CD4-positive, alpha-beta memory T cell (primary cell): Measurements from ENCODE around the gene EXOC1L. TPM values are rescaled to one million over a fixed set of nuclear protein-coding genes. Genes with fewer than 3 reads are reported as not detected.
A peak's percentile ranks its signal among the peaks of the same experiment; 100 is the strongest.

Source experiments
- CTCF ChIA-PET: fragments of 350-600 bp; sonication (Branson Sonifier 250); formaldehyde crosslinking; loops from one replicate; lab custom pipeline; 2021; ENCODE audit warnings: inconsistent platforms; ENCODE audit not compliant: partially characterized antibody; lab: Charles Lee
- POLR2A ChIA-PET: fragments of 350-600 bp; sonication (Branson Sonifier 250); formaldehyde crosslinking; loops from one replicate; lab custom pipeline; 2021; ENCODE audit not compliant: partially characterized antibody; lab: Charles Lee
- DNase-seq, 5 donors: peaks; one replicate each; pipeline versions ENCODE4 v3.0.0 to v3.0.0-alpha.2; 2020 to 2022; ENCODE audit warnings: mixed read lengths in 1 of 5
- H3K27ac ChIP-seq: one replicate; pipeline ENCODE4 v1.7.0; 2013; ENCODE audit warnings: low read depth, low read length
- H3K27me3 ChIP-seq: 2 replicates; pipeline ENCODE4 v1.7.0; 2013; ENCODE audit warnings: mild to moderate bottlenecking, low read length, moderate library complexity; ENCODE audit not compliant: insufficient read depth
- H3K36me3 ChIP-seq: 2 replicates; pipeline ENCODE4 v1.7.0; 2013; ENCODE audit warnings: mild to moderate bottlenecking, low read length, moderate library complexity; ENCODE audit not compliant: insufficient read depth
- H3K4me1 ChIP-seq: 2 replicates; pipeline ENCODE4 v1.7.0; 2013; ENCODE audit warnings: mild to moderate bottlenecking, low read length, moderate library complexity; ENCODE audit not compliant: insufficient read depth
- H3K4me3 ChIP-seq, 2 donors: one replicate each; pipeline ENCODE4 v1.7.0; 2013; ENCODE audit warnings: low read length in 2 of 2, mild to moderate bottlenecking in 1 of 2
- H3K9me3 ChIP-seq, 2 donors: one replicate each; pipeline ENCODE4 v1.7.0; 2013; ENCODE audit warnings: low read length in 2 of 2, control low read depth in 1 of 2; ENCODE audit not compliant: control insufficient read depth in 1 of 2
- H3K27ac Mint-ChIP-seq, 7 donors: one replicate each; pipeline ENCODE4 v1.8.0; 2020 to 2021; ENCODE audit warnings: mixed read lengths in 7 of 7, mild to moderate bottlenecking in 6 of 7, inconsistent platforms in 3 of 7, moderate library complexity in 3 of 7
- H3K27me3 Mint-ChIP-seq, 2 donors: one replicate each; pipeline ENCODE4 v1.8.0; 2020 to 2021; ENCODE audit warnings: mixed read lengths in 2 of 2
- H3K36me3 Mint-ChIP-seq, 2 donors: one replicate each; pipeline ENCODE4 v1.8.0; 2020 to 2021; ENCODE audit warnings: mixed read lengths in 2 of 2, inconsistent platforms in 1 of 2, mild to moderate bottlenecking in 1 of 2
- H3K4me1 Mint-ChIP-seq, 4 donors: one replicate each; pipeline ENCODE4 v1.8.0; 2020 to 2021; ENCODE audit warnings: mixed read lengths in 4 of 4, mild to moderate bottlenecking in 1 of 4
- H3K4me3 Mint-ChIP-seq, 8 donors: one replicate each; pipeline ENCODE4 v1.8.0; 2020 to 2021; ENCODE audit warnings: mixed read lengths in 8 of 8, mild to moderate bottlenecking in 7 of 8, moderate library complexity in 6 of 8, inconsistent platforms in 3 of 8
- H3K9me3 Mint-ChIP-seq, 8 donors: one replicate each; pipeline ENCODE4 v1.8.0; 2020 to 2021; ENCODE audit warnings: mixed read lengths in 8 of 8, mild to moderate bottlenecking in 5 of 8, inconsistent platforms in 3 of 8, moderate library complexity in 1 of 8
- intact Hi-C: fragments of 100-400 bp; cut with micrococcal nuclease; formaldehyde crosslinking; loops from one replicate; pipeline ENCODE4 v1.15.1; 2023
- polyA plus RNA-seq, 2 donors: library from polyadenylated mRNA; unstranded; fragments of 300-500 nt; fragmentation: Illumina TruSeq; gene quantifications; one replicate each; pipeline ENCODE4 v1.2.3, GENCODE V29; 2021
- total RNA-seq, 2 experiments: library from RNA; stranded (reverse); gene quantifications; one replicate each; pipeline ENCODE4 v1.2.3, GENCODE V29; 2021

EXOC1L gene
- total and polyA plus RNA-seq, 4 experiments from 2014 or later = not detected

- H3K4me3 ChIP-seq = no peak overlapping the region
- no peak overlapping the region for H3K27ac ChIP-seq
- peaks cover 12 to 24% (median 16%) of the 10 kb centered on the region in 4 donors for H3K4me1 Mint-ChIP-seq
- ChIA-PET POLR2A (no interaction called here), CTCF (no interaction called here)
- no peaks in the 10 kb centered on the region for H3K27me3 ChIP-seq
- no peak overlapping the region for H3K4me3 Mint-ChIP-seq
- no peaks in the 10 kb centered on the region for H3K27me3 Mint-ChIP-seq
- H3K4me1 ChIP-seq = peaks cover 16% of the 10 kb centered on the region
- no peaks in the 10 kb centered on the region for H3K9me3 ChIP-seq
- no peaks in the 10 kb centered on the region for H3K9me3 Mint-ChIP-seq
- peaks cover 3% of the 10 kb centered on the region for H3K36me3 ChIP-seq
- peaks cover 33 to 40% of the 10 kb centered on the region in 2 donors for H3K36me3 Mint-ChIP-seq
- intact Hi-C loops = loop anchor here (10.0 kb wide), 1 partner anchor 675 kb away; no protein-coding TSS in a partner anchor
- no peak overlapping the region for H3K27ac Mint-ChIP-seq
- no peak for DNase-seq
Observed at GRCh38 chr4:55859711-55860110, 40.1 kb downstream of the EXOC1L start.

- Mint-ChIP-seq H3K36me3 (peaks cover 26 to 51% of the 10 kb centered on the region in 2 donors), H3K4me3 (no peak overlapping the region), H3K9me3 (no peaks in the 10 kb centered on the region), H3K27me3 (no peaks in the 10 kb centered on the region), H3K4me1 (peaks cover 13 to 26% (median 18%) of the 10 kb centered on the region in 4 donors), H3K27ac (peak overlapping the region in 2 of 7 donors; percentile 37 to 76)
- peaks cover 14% of the 10 kb centered on the region for H3K4me1 ChIP-seq
- peaks cover 26% of the 10 kb centered on the region for H3K36me3 ChIP-seq
- H3K27me3 ChIP-seq = no peaks in the 10 kb centered on the region
- CTCF ChIA-PET = interaction anchor here (1.1 to 1.2 kb wide), 2 partner anchors 419 to 553 kb away, joined by 3 read pairs; no protein-coding TSS in a partner anchor
- H3K27ac ChIP-seq = no peak overlapping the region
- DNase-seq = no peak
- no peaks in the 10 kb centered on the region for H3K9me3 ChIP-seq
- H3K4me3 ChIP-seq = no peak overlapping the region
- POLR2A ChIA-PET = interaction anchor here (2.6 kb wide), 1 partner anchor 84 kb away, joined by 8 read pairs; the partner anchor contains the start of gene CEP135
- intact Hi-C loops = loop anchor here (5.0 to 10.0 kb wide), 2 partner anchors 417 to 680 kb away; no protein-coding TSS in a partner anchor
Observed at GRCh38 chr4:55864577-55865223, 45.1 kb downstream of the EXOC1L start.

GRCh38 chr4:55865228-55865806 lies 45.7 kb downstream of the EXOC1L start:
- Mint-ChIP-seq H3K9me3 (peaks cover 0 to 2% (median 0%) of the 10 kb centered on the region in 8 donors), H3K4me3 (no peak overlapping the region), H3K4me1 (peaks cover 11 to 26% (median 17%) of the 10 kb centered on the region in 4 donors), H3K27ac (peak overlapping the region in 6 of 7 donors; percentile 16 to 87 (median 72)), H3K27me3 (no peaks in the 10 kb centered on the region), H3K36me3 (peaks cover 27 to 53% of the 10 kb centered on the region in 2 donors)
- Histone ChIP-seq H3K27me3 (no peaks in the 10 kb centered on the region), H3K36me3 (peaks cover 29% of the 10 kb centered on the region), H3K27ac (peak overlapping the region; percentile 22), H3K9me3 (no peaks in the 10 kb centered on the region), H3K4me1 (peaks cover 14% of the 10 kb centered on the region), H3K4me3 (no peak overlapping the region)
- no peak for DNase-seq
- intact Hi-C loops = loop anchor here (5.0 to 10.0 kb wide), 2 partner anchors 418 to 681 kb away; no protein-coding TSS in a partner anchor
- POLR2A ChIA-PET = interaction anchor here (0.7 to 2.6 kb wide), 2 partner anchors 83 to 439 kb away, joined by 3 to 8 read pairs; partner anchors contain the start of gene CEP135
- CTCF ChIA-PET = interaction anchor here (1.1 to 3.5 kb wide), 7 partner anchors 10 to 553 kb away, joined by 3 to 29 read pairs (median 5); partner anchors contain the start of genes CEP135 and EXOC1

GRCh38 chr4:55866290-55866907 lies 46.8 kb downstream of the EXOC1L start:
- peak overlapping the region in 2 of 8 donors; percentile 27 to 37 for H3K4me3 Mint-ChIP-seq
- POLR2A ChIA-PET = interaction anchor here (0.7 to 2.6 kb wide), 4 partner anchors 13 to 440 kb away, joined by 3 to 9 read pairs (median 6); partner anchors contain the start of genes CEP135 and EXOC1
- Histone ChIP-seq H3K36me3 (peaks cover 38% of the 10 kb centered on the region), H3K27me3 (no peaks in the 10 kb centered on the region), H3K27ac (peak overlapping the region; percentile 22), H3K9me3 (no peaks in the 10 kb centered on the region), H3K4me1 (peaks cover 14% of the 10 kb centered on the region), H3K4me3 (no peak overlapping the region)
- DNase-seq = peak in 4 of 5 donors; percentile 17 to 44 (median 24)
- peaks cover 10 to 21% (median 17%) of the 10 kb centered on the region in 4 donors for H3K4me1 Mint-ChIP-seq
- H3K27me3 Mint-ChIP-seq = no peaks in the 10 kb centered on the region
- H3K9me3 Mint-ChIP-seq = peaks cover 0 to 2% (median 0%) of the 10 kb centered on the region in 8 donors
- intact Hi-C loops = loop anchor here (2.0 to 10.0 kb wide), 5 partner anchors 312 to 896 kb away; no protein-coding TSS in a partner anchor
- H3K36me3 Mint-ChIP-seq = peaks cover 30 to 58% of the 10 kb centered on the region in 2 donors
- CTCF ChIA-PET = interaction anchor here (0.9 to 3.5 kb wide), 12 partner anchors 11 to 970 kb away, joined by 3 to 29 read pairs (median 4); partner anchors contain the start of genes CEP135, EXOC1 and SRD5A3
- peak overlapping the region; percentile 58 to 76 (median 67) for H3K27ac Mint-ChIP-seq

GRCh38 chr4:55866973-55867574 lies 47.5 kb downstream of the EXOC1L start:
- POLR2A ChIA-PET = interaction anchor here (1.0 to 2.6 kb wide), 3 partner anchors 14 to 110 kb away, joined by 3 to 9 read pairs (median 8); partner anchors contain the start of genes CEP135 and EXOC1
- peak overlapping the region in 1 of 8 donors; percentile 37 for H3K4me3 Mint-ChIP-seq
- peak in 4 of 5 donors; percentile 50 to 60 (median 51) for DNase-seq

GRCh38 chr4:55868581-55869090 lies 49.0 kb downstream of the EXOC1L start:
- Mint-ChIP-seq H3K9me3 (peaks cover 0 to 2% (median 0%) of the 10 kb centered on the region in 8 donors), H3K4me1 (peaks cover 8 to 19% (median 17%) of the 10 kb centered on the region in 4 donors), H3K27ac (peak overlapping the region in 1 of 7 donors; percentile 46), H3K36me3 (peaks cover 41 to 59% of the 10 kb centered on the region in 2 donors), H3K4me3 (no peak overlapping the region), H3K27me3 (no peaks in the 10 kb centered on the region)
- peaks cover 14% of the 10 kb centered on the region for H3K4me1 ChIP-seq
- ChIA-PET CTCF (interaction anchor here (1.1 to 3.5 kb wide), 3 partner anchors 14 to 473 kb away, joined by 3 to 29 read pairs (median 17); partner anchors contain the start of genes CEP135, EXOC1 and TMEM165), POLR2A (no interaction called here)
- peaks cover 46% of the 10 kb centered on the region for H3K36me3 ChIP-seq
- no peak overlapping the region for H3K27ac ChIP-seq
- H3K4me3 ChIP-seq = no peak overlapping the region
- intact Hi-C loops = loop anchor here (5.0 to 10.0 kb wide), 2 partner anchors 421 to 684 kb away; no protein-coding TSS in a partner anchor
- no peaks in the 10 kb centered on the region for H3K9me3 ChIP-seq
- no peak for DNase-seq
- H3K27me3 ChIP-seq = no peaks in the 10 kb centered on the region

More at GRCh38 chr4:55866973-55867574, 47.5 kb downstream of the EXOC1L start:
- Histone ChIP-seq H3K36me3 (peaks cover 43% of the 10 kb centered on the region), H3K4me1 (peaks cover 14% of the 10 kb centered on the region), H3K27me3 (no peaks in the 10 kb centered on the region), H3K9me3 (no peaks in the 10 kb centered on the region), H3K4me3 (no peak overlapping the region), H3K27ac (no peak overlapping the region)
- Mint-ChIP-seq H3K4me1 (peaks cover 8 to 19% (median 17%) of the 10 kb centered on the region in 4 donors), H3K27me3 (no peaks in the 10 kb centered on the region), H3K9me3 (peaks cover 0 to 2% (median 0%) of the 10 kb centered on the region in 8 donors), H3K36me3 (peaks cover 31 to 58% of the 10 kb centered on the region in 2 donors), H3K27ac (peak overlapping the region in 2 of 7 donors; percentile 67 to 76)
- CTCF ChIA-PET = interaction anchor here (0.7 to 3.5 kb wide), 14 partner anchors 12 to 1549 kb away, joined by 3 to 29 read pairs (median 4); partner anchors contain the start of genes CEP135, EXOC1 and SRD5A3
- intact Hi-C loops = loop anchor here (1.0 to 10.0 kb wide), 7 partner anchors 312 to 896 kb away; partner anchors contain the start of gene SRD5A3
